Stimulated activated CD4-positive, alpha-beta T cell treated with anti-CD3 and anti-CD28 coated beads, Interleukin-4, amount 100 ng/mL, for 4 hours (primary cell): ENCODE results near the gene MTPN.

Experiments used
- DNase-seq, 2 experiments: peaks; one replicate each; pipeline ENCODE4 v3.0.0-alpha.2; 2020

MTPN gene

DNA sequence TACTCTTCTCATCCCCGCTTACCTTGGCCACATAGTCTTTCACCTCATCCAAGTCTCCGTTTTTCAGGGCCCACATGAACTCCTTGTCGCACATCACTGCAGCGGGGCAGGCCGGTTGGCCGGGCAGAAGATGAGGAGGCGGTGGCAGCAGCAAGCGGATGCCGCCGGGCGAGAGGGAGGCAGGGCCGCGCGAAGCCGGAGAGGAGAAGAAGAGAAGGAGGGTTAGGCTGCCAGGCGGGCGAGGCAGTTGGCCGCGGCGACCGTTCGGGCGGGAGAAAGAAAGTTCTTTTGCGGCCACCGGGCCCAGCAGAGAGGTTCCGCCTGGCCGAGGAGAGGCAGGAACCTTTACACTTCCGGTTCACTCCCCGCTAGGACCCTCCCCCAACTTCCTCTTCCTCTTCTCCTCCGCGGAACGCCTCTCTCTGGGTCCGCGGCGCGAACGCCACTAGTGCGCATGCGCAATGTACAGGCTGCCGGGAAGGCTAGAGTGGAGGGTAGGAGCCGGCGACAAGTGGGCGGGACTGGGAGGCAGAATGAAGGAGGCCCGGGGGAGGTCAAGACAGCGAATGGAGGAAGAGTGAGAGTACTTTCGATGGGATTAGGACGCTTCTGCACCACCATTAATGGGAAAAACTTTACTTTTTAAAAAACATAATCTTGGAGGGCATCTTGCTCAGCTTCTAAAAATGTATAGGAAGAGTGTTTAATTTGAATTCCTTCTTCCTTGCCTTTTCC is at the start of gene MTPN:
TSS of gene MTPN (minus strand) at position 353 of the 735 bp plus-strand sequence. CDS start at position 94, 259 bp downstream.
- DNase-seq = peak; percentile 95 to 98

DNA sequence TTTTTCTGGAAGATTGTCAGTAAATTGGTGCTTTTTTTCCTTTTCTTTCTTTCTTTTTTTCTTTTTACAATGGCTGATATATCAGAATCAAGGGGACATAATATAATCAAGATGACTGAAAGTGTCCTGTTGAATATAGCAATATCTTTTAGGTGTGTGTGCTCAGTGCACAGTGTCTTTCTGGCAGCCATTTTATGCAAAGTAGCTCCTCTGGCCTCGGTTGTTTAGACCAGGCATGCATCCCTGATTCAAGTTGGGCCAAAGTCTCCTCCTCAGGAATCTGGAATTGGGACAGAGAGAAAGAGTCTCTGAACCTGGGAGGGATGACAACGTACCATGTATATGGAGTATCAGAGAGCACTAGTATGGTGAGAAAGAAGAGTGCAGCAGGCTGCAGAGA is 49.0 kb upstream of the MTPN start:
- no peak for DNase-seq

DNA sequence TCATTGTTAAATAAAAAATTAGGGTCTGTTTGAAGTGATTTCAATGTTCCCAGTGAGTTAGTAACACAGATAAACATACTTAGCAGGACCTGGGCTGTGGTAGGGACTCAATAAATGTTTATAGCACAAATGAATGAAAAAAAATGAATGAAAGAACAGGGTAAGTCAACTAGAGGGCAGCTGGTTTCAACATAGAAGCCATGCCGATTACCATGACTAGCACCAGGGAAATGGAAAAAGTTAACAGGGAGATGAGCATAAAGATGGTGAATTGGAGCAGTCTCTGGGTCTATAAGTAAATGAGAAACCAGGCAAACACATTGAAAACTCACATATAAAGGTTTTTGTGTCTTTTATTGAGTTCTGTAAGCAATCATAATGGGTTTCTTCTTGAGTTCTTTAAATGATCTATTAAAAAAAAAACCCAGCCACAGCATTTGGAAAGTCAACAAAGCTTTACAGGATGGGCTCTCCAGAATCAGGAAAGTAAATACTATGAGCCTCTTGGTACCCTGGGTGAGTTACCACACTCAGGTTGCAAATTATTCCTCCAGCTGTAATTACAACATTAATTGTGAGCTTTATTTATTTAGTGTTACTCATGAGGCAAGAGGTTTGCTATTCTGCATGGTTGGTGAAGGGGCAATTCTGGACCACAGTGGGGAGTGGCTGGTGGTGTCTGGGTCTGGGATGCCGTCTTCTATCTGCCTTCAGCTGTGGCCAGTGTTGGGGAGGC is 46.1 kb upstream of the MTPN start:
- DNase-seq = no peak

- no peak for DNase-seq
These were observed 43.4 kb upstream of the MTPN start for GRCh38 chr7:136020556-136020955.

DNA sequence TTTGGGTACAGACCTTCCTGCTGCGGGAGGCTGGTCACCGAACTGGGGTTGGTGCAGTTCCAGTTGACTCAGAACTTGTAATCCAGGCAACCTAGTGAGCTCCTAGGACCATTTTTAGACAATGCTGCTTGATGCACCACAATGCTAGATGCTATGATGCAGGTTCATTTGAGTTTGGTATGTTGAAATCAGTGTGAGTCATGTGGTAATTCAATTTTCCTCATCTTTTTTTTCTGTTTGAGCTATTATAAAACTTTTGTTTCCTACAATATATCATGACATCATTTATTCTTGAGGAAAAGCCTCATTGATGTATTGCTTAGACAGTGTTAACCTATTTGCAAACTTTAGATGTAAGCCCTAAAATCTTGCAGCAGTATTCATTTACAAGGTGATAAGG is 40.9 kb upstream of the MTPN start:
- no peak for DNase-seq

DNA sequence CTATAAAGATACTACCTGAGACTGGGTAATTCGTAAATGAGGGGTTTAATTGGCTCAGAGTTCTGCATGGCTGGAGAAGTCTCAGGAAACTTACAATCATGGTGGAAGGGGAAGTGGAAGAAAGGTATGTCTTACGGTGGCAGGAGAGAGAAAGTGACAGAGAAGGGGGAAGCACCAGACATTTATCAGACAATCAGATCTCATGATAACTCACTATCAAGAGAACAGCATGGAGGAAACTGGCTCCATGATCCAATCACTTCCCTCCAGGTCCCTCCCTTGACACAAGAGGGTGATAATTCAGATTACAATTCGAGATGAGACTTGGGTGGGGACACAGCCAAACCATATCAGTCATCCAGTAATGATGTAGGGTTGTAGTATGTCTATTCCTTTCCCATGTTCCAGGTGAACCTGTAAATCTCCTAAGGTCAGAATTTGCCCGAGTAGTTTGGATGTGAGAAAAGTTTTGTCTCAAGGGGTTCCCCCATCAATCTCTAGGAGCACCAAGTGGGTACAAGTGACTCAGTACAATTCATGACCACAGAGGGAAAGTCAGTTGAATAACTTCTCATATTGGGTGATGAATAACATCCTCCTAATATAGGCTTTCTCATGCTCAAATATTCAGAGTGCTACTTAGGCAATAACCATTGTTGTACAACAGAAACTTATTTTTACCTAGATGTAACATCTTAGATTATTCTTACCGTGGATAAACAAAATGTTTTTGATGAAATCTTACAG is 39.7 kb upstream of the MTPN start:
- DNase-seq = no peak

- DNase-seq = no peak
These were observed 38.5 kb upstream of the MTPN start for GRCh38 chr7:136015638-136016037.

GRCh38 chr7:136014659-136015058 is 37.5 kb upstream of the MTPN start:
- no peak for DNase-seq

- no peak for DNase-seq
These were observed 35.1 kb upstream of the MTPN start for GRCh38 chr7:136012238-136012637.

DNA sequence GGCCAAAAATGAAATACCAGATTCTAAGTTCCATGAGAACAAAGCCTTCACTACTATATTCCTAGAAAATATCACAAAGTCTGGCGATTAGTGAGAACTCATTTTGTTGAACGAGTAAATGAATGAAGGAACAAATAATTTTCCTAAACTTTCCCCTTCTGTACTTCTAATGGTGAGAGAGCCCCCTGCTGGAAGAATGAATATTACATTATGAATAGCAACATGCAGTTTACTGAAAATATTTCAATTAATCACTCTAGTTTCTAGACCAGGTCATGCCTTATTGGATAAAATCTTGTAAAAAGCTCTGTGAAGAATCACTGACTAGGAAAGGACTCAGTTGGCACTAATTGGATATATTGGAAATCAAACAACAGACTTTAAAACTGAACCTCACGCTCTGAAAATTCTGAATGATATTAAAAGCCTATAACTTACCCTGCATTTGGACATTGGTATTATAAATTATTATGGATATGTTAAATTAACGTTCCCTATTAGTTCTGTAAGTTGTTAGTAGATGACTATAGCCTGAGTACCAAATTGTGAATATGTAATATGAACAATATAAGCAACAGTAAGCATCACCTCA is 32.4 kb upstream of the MTPN start:
- DNase-seq = no peak

- no peak for DNase-seq
These were observed 29.0 kb upstream of the MTPN start for GRCh38 chr7:136006208-136006607.

GRCh38 chr7:136004083-136004482 is 26.9 kb upstream of the MTPN start:
- no peak for DNase-seq

DNA sequence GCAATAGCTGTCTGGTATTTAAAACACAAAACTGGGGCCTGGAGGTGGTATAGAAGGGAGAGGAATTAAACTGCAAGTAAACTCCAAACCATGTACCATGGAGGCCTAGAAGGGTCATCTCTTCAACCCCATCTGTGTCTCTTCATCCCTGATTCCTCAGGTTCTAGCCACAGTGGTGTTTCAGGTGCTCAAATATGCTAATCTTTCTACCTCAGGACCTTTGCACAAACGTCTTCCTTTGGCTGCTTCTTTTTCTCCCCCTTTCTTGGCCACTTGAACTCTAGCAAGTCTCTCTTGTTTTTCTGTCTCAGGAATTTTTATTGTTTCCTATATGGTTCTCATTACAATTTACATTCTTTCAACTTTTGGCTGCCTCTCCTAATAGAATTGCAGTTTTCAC is 25.6 kb upstream of the MTPN start:
- DNase-seq = no peak

DNA sequence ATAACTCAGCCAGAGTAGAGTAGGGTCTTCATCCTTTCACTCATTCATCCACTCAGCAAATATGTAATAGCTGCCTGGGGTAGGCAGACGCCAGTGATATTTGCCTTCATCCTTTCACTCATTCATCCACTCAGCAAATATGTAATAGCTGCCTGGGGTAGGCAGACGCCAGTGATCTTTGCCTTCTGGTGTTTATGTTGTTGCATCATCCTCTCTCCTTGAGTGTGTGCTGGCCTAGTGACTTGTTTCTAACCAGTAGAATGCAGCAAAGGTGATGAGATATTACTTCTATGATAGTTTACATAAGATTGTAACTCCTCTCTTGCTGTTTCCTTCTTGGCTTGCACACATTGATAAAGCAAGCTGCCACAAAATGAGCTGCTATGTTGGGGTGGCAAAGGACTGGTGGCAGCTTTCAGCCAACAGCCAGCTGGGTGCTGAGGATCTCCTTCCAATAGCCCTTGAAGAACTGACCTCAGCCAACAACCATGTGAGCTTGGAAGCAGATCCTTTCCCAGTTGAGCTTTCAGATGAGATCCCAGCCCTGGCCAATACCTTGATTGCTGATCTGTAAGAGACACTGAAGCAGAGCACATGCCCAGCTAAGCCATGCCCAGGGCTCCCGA is 23.2 kb upstream of the MTPN start:
- no peak for DNase-seq

DNA sequence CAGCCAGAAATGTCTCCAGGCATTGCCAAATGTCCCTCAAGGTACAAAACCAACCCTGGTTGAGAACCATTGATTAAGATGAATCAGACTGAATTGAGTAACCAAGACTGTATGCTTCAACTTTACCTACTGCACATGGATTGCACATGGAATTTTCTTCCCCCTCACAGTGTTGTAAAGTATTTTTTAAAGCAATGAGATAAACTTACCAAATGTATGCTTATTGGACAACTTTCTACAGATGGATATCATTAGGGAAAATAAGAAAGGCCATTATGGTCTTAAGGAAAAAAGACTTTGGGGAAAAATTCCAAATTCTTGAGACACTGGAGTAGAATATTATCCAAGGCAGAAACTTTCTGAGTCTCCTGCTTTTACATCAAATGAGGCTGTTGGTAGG is 20.9 kb upstream of the MTPN start:
- DNase-seq = no peak

- no peak for DNase-seq
These were observed 18.6 kb upstream of the MTPN start for GRCh38 chr7:135995748-135996147.

DNA sequence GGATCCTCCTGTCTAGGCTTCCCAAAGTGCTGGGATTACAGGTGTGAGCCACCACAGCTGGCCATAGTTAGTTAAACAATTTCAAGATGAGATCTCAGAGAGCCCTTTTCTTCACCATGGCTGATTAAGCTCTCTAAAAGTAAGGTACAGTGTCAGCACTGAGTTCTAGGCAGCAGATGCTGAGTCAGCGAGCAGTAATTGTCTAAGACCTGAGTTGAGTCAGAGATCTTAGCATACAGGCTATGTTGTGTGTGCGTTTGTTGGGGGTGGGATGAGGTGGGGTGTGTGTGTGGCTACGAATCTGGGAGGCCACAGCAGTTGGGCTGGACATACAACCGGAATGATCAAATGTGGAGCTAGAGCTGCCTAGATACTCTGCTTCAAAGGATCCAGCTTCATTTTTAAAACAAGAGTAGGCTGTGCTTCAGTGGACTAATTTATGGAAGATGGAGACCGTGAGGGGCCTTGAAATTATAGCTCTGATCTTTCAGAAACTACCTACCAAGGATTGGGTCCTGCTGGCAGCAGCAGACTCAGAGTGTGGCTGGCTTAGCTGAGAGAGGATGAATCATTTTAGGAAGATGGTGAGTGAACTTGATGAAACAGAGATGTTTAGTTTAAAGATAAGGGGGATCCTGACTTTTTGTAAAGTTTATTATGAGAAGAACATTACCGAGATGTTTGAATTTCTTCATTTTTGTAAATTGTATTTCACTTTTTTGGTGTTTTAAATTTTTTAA is 17.5 kb upstream of the MTPN start:
- DNase-seq = no peak

DNA sequence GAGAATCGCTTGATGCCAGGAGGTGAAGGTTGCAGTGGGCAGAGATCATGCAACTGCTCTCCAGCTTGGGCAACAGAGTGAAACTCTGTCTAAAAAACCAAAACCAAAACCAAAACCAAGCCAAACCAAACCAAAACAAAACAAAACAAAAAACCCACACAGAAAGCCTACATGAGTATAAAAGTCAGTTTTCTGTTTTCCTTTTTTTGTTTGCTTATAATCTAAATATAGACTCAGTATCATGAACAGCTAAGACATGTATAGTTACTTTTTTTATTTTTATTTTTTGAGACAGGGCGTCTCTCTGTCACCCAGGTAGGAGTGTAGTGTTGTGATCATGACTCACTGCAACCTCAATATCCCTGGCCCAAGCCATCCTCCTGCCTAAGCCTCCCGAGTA is 16.8 kb upstream of the MTPN start:
- no peak for DNase-seq

DNA sequence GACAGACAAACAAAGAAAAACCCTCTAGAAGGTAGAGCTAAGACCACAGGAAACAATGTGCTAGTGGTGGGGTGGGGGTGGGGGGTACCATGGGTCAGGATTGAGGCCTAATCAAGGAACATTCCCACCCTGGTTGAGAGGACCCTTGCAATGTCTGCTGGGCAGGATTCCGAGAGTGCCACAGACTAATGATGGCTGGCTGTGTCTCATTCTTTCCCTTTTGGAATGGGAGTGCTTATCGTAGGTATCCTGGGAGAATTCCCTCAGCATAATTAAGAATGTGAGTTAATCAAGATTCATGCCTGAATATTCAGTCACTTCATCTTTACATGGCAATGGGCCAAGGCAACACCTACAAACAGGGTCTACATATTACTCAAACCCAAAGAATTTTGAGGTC is 14.7 kb upstream of the MTPN start:
- DNase-seq = no peak

DNA sequence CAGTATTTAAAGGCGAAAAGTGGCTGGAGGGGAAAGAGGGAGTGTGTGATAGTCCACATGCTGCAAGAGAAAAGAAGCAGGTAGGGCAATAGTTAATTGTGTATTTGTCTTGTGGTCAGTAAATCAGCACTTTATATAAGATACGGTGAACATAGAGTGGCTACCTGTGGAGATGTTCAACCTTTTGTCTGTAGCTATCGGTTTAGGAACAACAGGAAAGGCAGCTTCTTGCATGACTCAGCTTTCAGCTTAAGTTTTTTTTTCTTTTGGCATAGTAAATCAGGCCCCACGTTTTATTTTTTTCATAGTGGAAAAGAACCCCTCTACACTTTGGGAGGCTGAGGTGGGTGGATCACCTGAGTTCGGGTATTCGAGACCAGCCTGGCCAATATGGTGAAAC is 14.2 kb upstream of the MTPN start:
- DNase-seq = no peak

GRCh38 chr7:135990258-135990657 is 13.1 kb upstream of the MTPN start:
- no peak for DNase-seq

- no peak for DNase-seq
These were observed 4.9 kb upstream of the MTPN start for GRCh38 chr7:135981958-135982646.
